WTC11 (cell line): ENCODE results near the gene CYP27B1.

Experiments used
- CREB1 ChIP-seq: sonication (generic); formaldehyde crosslinking; IDR thresholded peaks from 2 replicates; pipeline ENCODE4 v1.8.0; 2023; ENCODE audit warnings: mild to moderate bottlenecking, missing genetic modification reagents
- SMAD4 ChIP-seq: sonication (generic); formaldehyde crosslinking; IDR thresholded peaks from 2 replicates; pipeline ENCODE4 v1.8.0; 2022; ENCODE audit warnings: mild to moderate bottlenecking, missing genetic modification reagents
- TCF7 ChIP-seq: sonication (generic); formaldehyde crosslinking; IDR thresholded peaks from 2 replicates; pipeline ENCODE4 v1.8.0; 2022; ENCODE audit warnings: mild to moderate bottlenecking, low read depth, missing genetic modification reagents, moderate library complexity
- TEAD4 ChIP-seq: sonication (generic); formaldehyde crosslinking; IDR thresholded peaks from 2 replicates; pipeline ENCODE4 v1.8.0; 2022; ENCODE audit warnings: mild to moderate bottlenecking, missing genetic modification reagents
- TF ChIP-seq, protein P1 (sequence below): fragments of 250-450 bp; sonication (Bioruptor Pico); conservative IDR thresholded peaks from 2 replicates; pipeline ENCODE4 v1.9.0; 2021; ENCODE audit warnings: mild to moderate bottlenecking
- TF ChIP-seq, protein P2 (sequence below): sonication (generic); formaldehyde crosslinking; IDR thresholded peaks from 2 replicates; pipeline ENCODE4 v1.8.1; 2023; ENCODE audit warnings: mild to moderate bottlenecking, missing genetic modification reagents, borderline replicate concordance
- TF ChIP-seq, protein P3 (sequence below): fragments of 200-600 bp; IDR thresholded peaks from 2 replicates; pipeline ENCODE4 v1.8.0; 2022; ENCODE audit warnings: antibody characterized with exemption

DNA sequence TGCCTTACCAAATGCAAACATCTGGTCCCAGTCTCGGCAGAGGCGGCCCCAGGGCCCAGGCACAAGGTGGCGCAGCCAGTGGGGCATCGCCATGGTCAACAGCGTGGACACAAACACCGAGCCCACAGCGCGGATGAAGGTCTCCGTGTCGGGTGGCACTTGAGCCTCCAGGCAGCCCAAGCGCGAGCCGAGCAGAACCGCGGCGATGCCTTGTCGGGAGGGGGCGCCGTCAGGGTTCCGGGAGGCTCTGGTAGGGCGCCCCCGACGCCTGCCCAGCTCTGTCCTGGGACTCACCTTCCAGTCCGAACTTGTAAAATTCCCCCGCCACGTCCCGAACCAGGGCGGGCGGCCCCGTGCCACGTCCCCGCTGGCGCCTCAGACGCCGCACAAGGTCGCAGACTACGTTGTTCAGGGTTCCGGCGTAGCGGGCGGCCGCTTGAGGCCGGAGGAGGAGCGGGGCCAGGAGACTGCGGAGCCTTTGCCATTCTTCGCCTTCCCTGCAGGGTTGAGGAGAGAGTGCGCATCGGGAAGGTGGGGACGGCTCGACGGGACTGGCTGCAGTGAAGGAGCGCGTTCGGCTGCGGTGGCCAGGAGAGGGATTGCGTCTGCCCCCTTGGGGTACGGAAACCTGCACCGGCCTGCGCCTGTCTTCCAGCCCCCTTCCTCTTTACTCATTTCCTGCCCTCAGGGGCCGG lies 1.7 kb downstream of the CYP27B1 start:
- TF ChIP-seq, protein P1, sequence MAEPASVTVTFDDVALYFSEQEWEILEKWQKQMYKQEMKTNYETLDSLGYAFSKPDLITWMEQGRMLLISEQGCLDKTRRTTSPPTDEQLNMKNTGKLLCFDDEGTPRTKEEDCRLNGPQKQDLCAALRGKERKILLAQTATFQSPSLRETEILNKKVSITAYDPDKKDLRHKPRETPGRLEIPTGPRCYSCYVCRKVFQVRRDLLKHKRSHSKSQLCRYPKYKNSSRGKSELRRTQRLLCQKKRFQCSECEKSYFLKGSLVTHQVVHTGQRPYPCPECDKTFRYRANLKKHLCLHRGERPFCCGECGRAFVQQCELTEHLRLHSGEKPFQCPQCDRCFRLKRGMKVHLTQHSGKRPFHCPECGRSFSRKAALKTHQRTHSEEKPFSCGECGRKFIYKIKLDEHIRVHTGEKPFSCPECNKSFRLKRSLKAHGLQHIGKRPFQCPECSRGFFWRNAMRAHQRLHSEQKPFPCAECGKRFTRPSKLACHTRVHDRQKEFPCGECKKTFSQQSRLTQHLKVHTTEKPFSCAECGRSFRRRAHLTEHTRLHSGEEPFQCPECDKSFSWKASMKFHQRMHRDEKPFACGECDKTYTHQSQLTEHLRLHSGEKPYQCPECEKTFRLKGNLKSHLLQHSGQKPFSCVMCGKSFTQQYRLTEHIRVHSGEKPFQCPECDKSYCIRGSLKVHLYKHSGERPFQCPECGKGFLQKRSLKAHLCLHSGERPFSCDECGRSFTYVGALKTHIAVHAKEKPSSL (CRISPR knock-in tag), result no peak
- no peak for TF ChIP-seq CREB1 (CRISPR knock-in tag)
- TF ChIP-seq, protein P2, sequence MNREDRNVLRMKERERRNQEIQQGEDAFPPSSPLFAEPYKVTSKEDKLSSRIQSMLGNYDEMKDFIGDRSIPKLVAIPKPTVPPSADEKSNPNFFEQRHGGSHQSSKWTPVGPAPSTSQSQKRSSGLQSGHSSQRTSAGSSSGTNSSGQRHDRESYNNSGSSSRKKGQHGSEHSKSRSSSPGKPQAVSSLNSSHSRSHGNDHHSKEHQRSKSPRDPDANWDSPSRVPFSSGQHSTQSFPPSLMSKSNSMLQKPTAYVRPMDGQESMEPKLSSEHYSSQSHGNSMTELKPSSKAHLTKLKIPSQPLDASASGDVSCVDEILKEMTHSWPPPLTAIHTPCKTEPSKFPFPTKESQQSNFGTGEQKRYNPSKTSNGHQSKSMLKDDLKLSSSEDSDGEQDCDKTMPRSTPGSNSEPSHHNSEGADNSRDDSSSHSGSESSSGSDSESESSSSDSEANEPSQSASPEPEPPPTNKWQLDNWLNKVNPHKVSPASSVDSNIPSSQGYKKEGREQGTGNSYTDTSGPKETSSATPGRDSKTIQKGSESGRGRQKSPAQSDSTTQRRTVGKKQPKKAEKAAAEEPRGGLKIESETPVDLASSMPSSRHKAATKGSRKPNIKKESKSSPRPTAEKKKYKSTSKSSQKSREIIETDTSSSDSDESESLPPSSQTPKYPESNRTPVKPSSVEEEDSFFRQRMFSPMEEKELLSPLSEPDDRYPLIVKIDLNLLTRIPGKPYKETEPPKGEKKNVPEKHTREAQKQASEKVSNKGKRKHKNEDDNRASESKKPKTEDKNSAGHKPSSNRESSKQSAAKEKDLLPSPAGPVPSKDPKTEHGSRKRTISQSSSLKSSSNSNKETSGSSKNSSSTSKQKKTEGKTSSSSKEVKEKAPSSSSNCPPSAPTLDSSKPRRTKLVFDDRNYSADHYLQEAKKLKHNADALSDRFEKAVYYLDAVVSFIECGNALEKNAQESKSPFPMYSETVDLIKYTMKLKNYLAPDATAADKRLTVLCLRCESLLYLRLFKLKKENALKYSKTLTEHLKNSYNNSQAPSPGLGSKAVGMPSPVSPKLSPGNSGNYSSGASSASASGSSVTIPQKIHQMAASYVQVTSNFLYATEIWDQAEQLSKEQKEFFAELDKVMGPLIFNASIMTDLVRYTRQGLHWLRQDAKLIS (CRISPR knock-in tag), result no peak
- 0 out of 2 replicates have a peak, but pooled peaks have one; percentile 4 for TF ChIP-seq SMAD4 (CRISPR knock-in tag)
- TF ChIP-seq TEAD4 (CRISPR knock-in tag), result no peak
- TF ChIP-seq, protein P3, sequence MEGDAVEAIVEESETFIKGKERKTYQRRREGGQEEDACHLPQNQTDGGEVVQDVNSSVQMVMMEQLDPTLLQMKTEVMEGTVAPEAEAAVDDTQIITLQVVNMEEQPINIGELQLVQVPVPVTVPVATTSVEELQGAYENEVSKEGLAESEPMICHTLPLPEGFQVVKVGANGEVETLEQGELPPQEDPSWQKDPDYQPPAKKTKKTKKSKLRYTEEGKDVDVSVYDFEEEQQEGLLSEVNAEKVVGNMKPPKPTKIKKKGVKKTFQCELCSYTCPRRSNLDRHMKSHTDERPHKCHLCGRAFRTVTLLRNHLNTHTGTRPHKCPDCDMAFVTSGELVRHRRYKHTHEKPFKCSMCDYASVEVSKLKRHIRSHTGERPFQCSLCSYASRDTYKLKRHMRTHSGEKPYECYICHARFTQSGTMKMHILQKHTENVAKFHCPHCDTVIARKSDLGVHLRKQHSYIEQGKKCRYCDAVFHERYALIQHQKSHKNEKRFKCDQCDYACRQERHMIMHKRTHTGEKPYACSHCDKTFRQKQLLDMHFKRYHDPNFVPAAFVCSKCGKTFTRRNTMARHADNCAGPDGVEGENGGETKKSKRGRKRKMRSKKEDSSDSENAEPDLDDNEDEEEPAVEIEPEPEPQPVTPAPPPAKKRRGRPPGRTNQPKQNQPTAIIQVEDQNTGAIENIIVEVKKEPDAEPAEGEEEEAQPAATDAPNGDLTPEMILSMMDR, result no peak
- 0 out of 2 replicates have a peak, but pooled peaks have one; percentile 60 for TF ChIP-seq TCF7 (CRISPR knock-in tag)
